ENCODE data around the gene KSR2. TPM values are rescaled to one million over a fixed set of nuclear protein-coding genes. Genes with fewer than 3 reads are reported as not detected.
"Not testable (repeated sequence)": the region's sequence is repeated elsewhere in the genome, so short reads cannot be mapped to it uniquely, and the experiment has no call there.

The KSR2 gene
- total RNA-seq, 2 experiments from 2014 or later = 0.12 to 0.45 TPM

DNA sequence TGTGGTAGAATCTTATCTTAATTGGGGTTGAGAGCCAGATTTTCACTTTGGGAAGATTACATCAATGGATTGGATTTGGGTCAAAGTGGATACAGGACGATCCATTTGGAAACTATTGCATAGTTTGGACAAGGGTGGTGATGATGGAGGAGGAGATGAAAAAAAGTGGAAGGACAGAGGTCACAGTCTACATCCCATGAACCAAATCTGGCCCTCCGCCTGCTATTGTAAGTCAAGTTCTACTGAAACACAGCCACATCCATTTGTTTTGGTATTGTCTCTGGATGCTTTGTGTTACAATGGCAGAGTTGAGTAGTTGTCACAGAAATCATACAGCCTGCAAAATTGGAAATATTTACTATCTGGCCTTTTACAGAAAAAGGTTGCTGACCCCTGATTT lies 310.6 kb downstream of the KSR2 start:
- peaks cover 2% of the 10 kb centered on the region for H3K9me3 Mint-ChIP-seq
- POLR2A ChIA-PET = no interaction called here
- no peaks in the 10 kb centered on the region for H3K27me3 Mint-ChIP-seq
- H3K4me1 Mint-ChIP-seq (ENCODE audit: low read depth) = no peaks in the 10 kb centered on the region
- intact Hi-C loops (cut with micrococcal nuclease) = no loop called here
- H3K4me3 Mint-ChIP-seq = no peak overlapping the region
- CTCF ChIA-PET = no interaction called here
- no peak for DNase-seq
- no peak overlapping the region for H3K27ac Mint-ChIP-seq
- no peaks in the 10 kb centered on the region for H3K36me3 Mint-ChIP-seq

GRCh38 chr12:117649796-117650195 lies 319.0 kb downstream of the KSR2 start:
- no peak for DNase-seq
- no peaks in the 10 kb centered on the region for H3K27me3 Mint-ChIP-seq

GRCh38 chr12:117646520-117646919 lies 322.3 kb downstream of the KSR2 start:
- peaks cover 13% of the 10 kb centered on the region for H3K9me3 Mint-ChIP-seq
- CTCF ChIA-PET = no interaction called here
- POLR2A ChIA-PET = no interaction called here
- intact Hi-C loops (cut with micrococcal nuclease) = no loop called here
- H3K4me3 Mint-ChIP-seq = no peak overlapping the region
- H3K27me3 Mint-ChIP-seq = no peaks in the 10 kb centered on the region
- no peaks in the 10 kb centered on the region for H3K4me1 Mint-ChIP-seq (ENCODE audit: low read depth)
- no peak overlapping the region for H3K27ac Mint-ChIP-seq
- DNase-seq = no peak
- no peaks in the 10 kb centered on the region for H3K36me3 Mint-ChIP-seq

More at GRCh38 chr12:117649796-117650195, 319.0 kb downstream of the KSR2 start:
- ChIA-PET CTCF (no interaction called here), POLR2A (no interaction called here)
- Mint-ChIP-seq H3K36me3 (no peaks in the 10 kb centered on the region), H3K9me3 (peaks cover 22% of the 10 kb centered on the region), H3K4me3 (no peak overlapping the region), H3K4me1 (ENCODE audit: low read depth) (no peaks in the 10 kb centered on the region), H3K27ac (no peak overlapping the region)
- intact Hi-C loops (cut with micrococcal nuclease) = no loop called here

- H3K36me3 Mint-ChIP-seq = no peaks in the 10 kb centered on the region
- ChIA-PET POLR2A (no interaction called here), CTCF (no interaction called here)
- H3K4me1 Mint-ChIP-seq (ENCODE audit: low read depth) = no peaks in the 10 kb centered on the region
- no peak overlapping the region for H3K27ac Mint-ChIP-seq
- H3K27me3 Mint-ChIP-seq = no peaks in the 10 kb centered on the region
- H3K4me3 Mint-ChIP-seq = no peak overlapping the region
- peaks cover 4% of the 10 kb centered on the region for H3K9me3 Mint-ChIP-seq
- no peak for DNase-seq
- intact Hi-C loops (cut with micrococcal nuclease) = no loop called here
Observed at GRCh38 chr12:117645473-117645872, 323.3 kb downstream of the KSR2 start.

DNA sequence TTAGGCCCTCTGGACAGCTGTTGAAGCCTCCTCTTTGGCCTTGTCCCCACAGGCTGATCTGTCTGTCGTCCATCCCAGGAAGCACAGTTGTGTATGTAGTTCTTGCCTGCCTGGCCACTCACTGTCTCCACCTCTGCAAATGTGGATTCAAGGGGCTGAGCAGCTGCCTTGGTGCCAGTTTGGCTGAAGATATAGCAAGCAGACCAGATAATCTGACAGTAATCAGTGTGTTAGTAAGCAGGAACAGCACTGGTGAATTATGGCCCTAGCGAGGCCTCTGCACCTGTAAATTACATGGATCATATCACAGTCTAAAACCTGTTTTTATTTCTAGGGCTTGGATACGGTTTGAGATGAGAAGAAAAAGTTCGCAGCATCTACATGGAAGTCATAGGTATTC lies 324.8 kb downstream of the KSR2 start:
- intact Hi-C loops (cut with micrococcal nuclease) = no loop called here
- no peaks in the 10 kb centered on the region for H3K27me3 Mint-ChIP-seq
- H3K4me1 Mint-ChIP-seq (ENCODE audit: low read depth) = no peaks in the 10 kb centered on the region
- no peak for DNase-seq
- CTCF ChIA-PET = no interaction called here
- peaks cover 4% of the 10 kb centered on the region for H3K9me3 Mint-ChIP-seq
- no peak overlapping the region for H3K27ac Mint-ChIP-seq
- H3K4me3 Mint-ChIP-seq = no peak overlapping the region
- H3K36me3 Mint-ChIP-seq = no peaks in the 10 kb centered on the region
- POLR2A ChIA-PET = no interaction called here

DNA sequence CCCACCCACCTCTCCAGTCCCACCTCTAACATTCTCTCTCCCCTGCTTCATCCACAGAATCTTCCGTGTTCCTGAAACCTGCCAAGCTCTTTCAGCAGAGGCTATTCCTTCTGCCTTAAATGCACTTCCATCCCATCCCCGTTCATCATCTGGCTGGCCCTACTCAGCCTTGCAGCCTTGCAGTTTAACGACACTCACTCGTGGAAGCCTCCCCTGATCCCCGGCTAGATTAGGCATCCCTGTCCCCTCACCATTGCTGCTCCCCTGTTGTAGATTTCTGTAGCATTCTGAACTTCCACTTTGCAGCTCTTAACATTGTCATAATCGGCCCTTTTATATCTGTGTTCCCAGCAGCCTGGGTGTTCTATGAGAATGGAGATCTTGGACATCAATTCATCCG lies 326.9 kb downstream of the KSR2 start:
- CTCF ChIA-PET = no interaction called here
- H3K4me1 Mint-ChIP-seq (ENCODE audit: low read depth) = no peaks in the 10 kb centered on the region
- intact Hi-C loops (cut with micrococcal nuclease) = no loop called here
- POLR2A ChIA-PET = no interaction called here
- H3K9me3 Mint-ChIP-seq = peaks cover 7% of the 10 kb centered on the region
- no peaks in the 10 kb centered on the region for H3K36me3 Mint-ChIP-seq
- H3K27ac Mint-ChIP-seq = no peak overlapping the region
- no peaks in the 10 kb centered on the region for H3K27me3 Mint-ChIP-seq
- no peak for DNase-seq
- H3K4me3 Mint-ChIP-seq = no peak overlapping the region

DNA sequence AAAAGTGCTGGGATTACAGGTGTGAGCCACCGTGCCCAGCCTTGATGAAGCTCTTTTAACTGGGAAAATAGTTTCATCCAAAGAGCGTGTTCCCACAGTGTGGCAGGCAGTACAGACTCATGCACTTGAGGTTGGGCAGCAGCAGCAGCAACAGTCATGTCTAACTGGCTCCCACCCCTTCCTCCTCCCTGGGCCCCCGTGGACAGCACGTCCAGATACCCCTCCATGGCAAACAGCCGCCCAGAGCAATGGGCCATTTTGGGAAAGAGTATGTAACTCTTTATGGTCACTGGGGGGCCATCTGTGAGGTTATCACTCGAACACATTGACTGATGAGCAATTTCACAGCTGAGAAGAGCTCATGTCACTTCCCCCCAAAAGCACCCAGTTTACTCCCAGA lies 328.3 kb downstream of the KSR2 start:
- H3K27ac Mint-ChIP-seq = no peak overlapping the region
- DNase-seq = no peak
- no peaks in the 10 kb centered on the region for H3K4me1 Mint-ChIP-seq (ENCODE audit: low read depth)
- H3K27me3 Mint-ChIP-seq = no peaks in the 10 kb centered on the region
- intact Hi-C loops (cut with micrococcal nuclease) = no loop called here
- peaks cover 13% of the 10 kb centered on the region for H3K9me3 Mint-ChIP-seq
- ChIA-PET CTCF (no interaction called here), POLR2A (no interaction called here)
- H3K4me3 Mint-ChIP-seq = no peak overlapping the region
- H3K36me3 Mint-ChIP-seq = no peaks in the 10 kb centered on the region

DNA sequence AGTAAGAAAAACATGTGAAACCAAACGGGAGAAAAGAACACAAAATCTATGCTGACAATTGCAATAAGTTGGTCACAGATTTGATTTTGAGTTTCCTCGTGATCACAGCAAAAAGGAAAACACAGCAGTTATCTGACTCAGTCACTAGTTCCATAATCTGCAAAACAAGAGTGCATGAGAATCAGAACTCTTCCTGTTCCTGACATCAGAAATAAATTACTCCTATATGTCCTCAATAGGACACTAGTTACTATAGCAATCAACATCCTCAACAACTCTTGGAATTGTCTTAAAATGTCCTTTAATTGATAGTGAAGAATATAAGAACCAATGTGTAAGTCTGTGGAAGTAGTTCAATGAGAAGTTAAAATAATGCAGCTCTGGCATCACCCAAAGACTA lies 339.3 kb downstream of the KSR2 start:
- Mint-ChIP-seq H3K9me3 (peaks cover 4% of the 10 kb centered on the region), H3K36me3 (no peaks in the 10 kb centered on the region), H3K27me3 (no peaks in the 10 kb centered on the region), H3K4me3 (no peak overlapping the region), H3K4me1 (ENCODE audit: low read depth) (no peaks in the 10 kb centered on the region), H3K27ac (no peak overlapping the region)
- intact Hi-C loops (cut with micrococcal nuclease) = no loop called here
- ChIA-PET POLR2A (no interaction called here), CTCF (no interaction called here)
- no peak for DNase-seq

DNA sequence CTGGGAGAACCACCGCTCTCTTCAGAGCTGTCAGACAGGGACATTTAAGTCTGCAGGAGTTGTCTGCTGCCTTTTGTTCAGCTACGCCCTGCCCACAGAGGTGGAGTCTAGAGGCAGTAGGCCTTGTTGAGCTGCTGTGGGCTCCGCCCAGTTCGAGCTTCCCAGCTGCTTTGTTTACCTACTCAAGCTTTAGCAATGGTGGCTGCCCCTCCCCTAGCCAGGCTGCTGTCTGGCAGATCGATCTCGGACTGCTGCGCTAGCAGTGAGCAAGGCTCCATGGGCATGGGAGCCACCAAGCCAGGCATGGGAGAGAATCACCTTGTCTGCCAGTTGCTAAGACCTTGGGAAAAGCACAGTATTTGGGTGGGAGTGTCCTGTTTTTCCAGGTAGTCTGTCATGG lies 340.1 kb downstream of the KSR2 start:
- intact Hi-C loops (cut with micrococcal nuclease); CTCF ChIA-PET; POLR2A ChIA-PET; H3K27ac Mint-ChIP-seq; H3K4me1 Mint-ChIP-seq (ENCODE audit: low read depth); H3K36me3 Mint-ChIP-seq; H3K27me3 Mint-ChIP-seq; DNase-seq; H3K9me3 Mint-ChIP-seq; H3K4me3 Mint-ChIP-seq: not testable (repeated sequence)

GRCh38 chr12:117622741-117623140 lies 346.0 kb downstream of the KSR2 start:
- no peaks in the 10 kb centered on the region for H3K36me3 Mint-ChIP-seq
- ChIA-PET CTCF (no interaction called here), POLR2A (no interaction called here)
- intact Hi-C loops (cut with micrococcal nuclease) = no loop called here
- H3K9me3 Mint-ChIP-seq = peaks cover 3% of the 10 kb centered on the region
- no peak overlapping the region for H3K4me3 Mint-ChIP-seq
- DNase-seq = no peak
- H3K27ac Mint-ChIP-seq = no peak overlapping the region
- no peaks in the 10 kb centered on the region for H3K27me3 Mint-ChIP-seq
- no peaks in the 10 kb centered on the region for H3K4me1 Mint-ChIP-seq (ENCODE audit: low read depth)

GRCh38 chr12:117622087-117622486 lies 346.7 kb downstream of the KSR2 start:
- ChIA-PET CTCF (no interaction called here), POLR2A (no interaction called here)
- Mint-ChIP-seq H3K9me3 (peaks cover 3% of the 10 kb centered on the region), H3K27ac (no peak overlapping the region), H3K4me3 (no peak overlapping the region), H3K27me3 (no peaks in the 10 kb centered on the region), H3K4me1 (ENCODE audit: low read depth) (no peaks in the 10 kb centered on the region), H3K36me3 (no peaks in the 10 kb centered on the region)
- intact Hi-C loops (cut with micrococcal nuclease) = no loop called here
- DNase-seq = no peak

DNA sequence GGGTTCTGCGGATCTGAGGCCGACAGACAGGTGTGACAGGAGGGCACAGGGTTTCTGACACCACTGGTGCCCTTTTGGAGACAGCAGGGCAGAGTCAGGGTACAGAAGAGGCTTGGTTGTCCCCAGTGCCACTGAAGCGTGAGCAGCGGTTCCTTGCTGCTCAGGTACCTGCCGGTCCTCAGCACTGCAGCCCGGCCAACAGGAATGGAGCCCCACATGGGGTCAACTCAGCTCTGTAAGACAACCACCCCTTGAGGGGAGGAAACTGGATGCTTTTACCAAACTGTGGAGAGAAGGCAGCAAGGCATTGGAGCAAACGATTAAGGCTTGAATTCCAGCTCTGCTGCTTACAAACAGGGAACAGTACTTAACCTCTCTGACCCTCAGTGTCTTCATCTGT lies 361.0 kb downstream of the KSR2 start:
- Mint-ChIP-seq H3K4me1 (ENCODE audit: low read depth) (no peaks in the 10 kb centered on the region), H3K27me3 (no peaks in the 10 kb centered on the region), H3K4me3 (no peak overlapping the region), H3K27ac (no peak overlapping the region), H3K36me3 (no peaks in the 10 kb centered on the region), H3K9me3 (peaks cover 4% of the 10 kb centered on the region)
- intact Hi-C loops (cut with micrococcal nuclease) = no loop called here
- ChIA-PET POLR2A (no interaction called here), CTCF (interaction anchor here (2.0 kb wide), 1 partner anchor 20 kb away, joined by 5 read pairs; no protein-coding TSS in a partner anchor)
- DNase-seq = no peak

DNA sequence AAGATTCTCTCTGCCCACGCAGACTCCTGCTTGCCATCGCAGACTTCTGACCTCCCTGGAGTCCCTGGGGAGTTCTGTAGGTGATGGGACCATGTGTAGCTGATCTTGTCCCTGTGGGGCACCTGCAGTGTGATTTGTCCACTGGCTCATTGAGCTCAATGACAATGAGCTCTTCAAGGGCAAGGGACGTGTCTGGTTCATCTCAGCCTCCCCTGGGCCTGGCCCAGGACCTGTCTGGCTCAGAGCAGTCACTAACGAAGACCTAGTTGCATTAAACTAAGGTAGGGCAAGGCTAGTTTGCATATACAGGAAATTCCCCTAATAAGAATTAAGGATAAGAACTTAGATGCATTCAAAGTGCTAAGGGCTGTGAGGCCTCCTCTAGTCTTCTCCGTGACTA lies 361.8 kb downstream of the KSR2 start:
- H3K27me3 Mint-ChIP-seq = no peaks in the 10 kb centered on the region
- no peak overlapping the region for H3K27ac Mint-ChIP-seq
- POLR2A ChIA-PET = no interaction called here
- CTCF ChIA-PET = interaction anchor here (2.0 kb wide), 1 partner anchor 19 kb away, joined by 5 read pairs; no protein-coding TSS in a partner anchor
- H3K36me3 Mint-ChIP-seq = no peaks in the 10 kb centered on the region
- intact Hi-C loops (cut with micrococcal nuclease) = no loop called here
- H3K4me1 Mint-ChIP-seq (ENCODE audit: low read depth) = no peaks in the 10 kb centered on the region
- H3K9me3 Mint-ChIP-seq = peaks cover 4% of the 10 kb centered on the region
- no peak for DNase-seq
- H3K4me3 Mint-ChIP-seq = no peak overlapping the region

GRCh38 chr12:117606024-117606423 lies 362.8 kb downstream of the KSR2 start:
- POLR2A ChIA-PET = no interaction called here
- Mint-ChIP-seq H3K27me3 (no peaks in the 10 kb centered on the region), H3K4me1 (ENCODE audit: low read depth) (no peaks in the 10 kb centered on the region), H3K27ac (no peak overlapping the region), H3K4me3 (no peak overlapping the region), H3K36me3 (no peaks in the 10 kb centered on the region), H3K9me3 (peaks cover 2% of the 10 kb centered on the region)
- DNase-seq = no peak
- CTCF ChIA-PET = no interaction called here
- intact Hi-C loops (cut with micrococcal nuclease) = no loop called here

All from activated CD4-positive, alpha-beta memory T cell treated with anti-CD3 and anti-CD28 coated beads for 36 hours (primary cell).